ENCODE data around the gene CCDC92B. TPM values are rescaled to one million over a fixed set of nuclear protein-coding genes. Genes with fewer than 3 reads are reported as not detected.

Gene CCDC92B
- total and polyA plus RNA-seq, 2 of the 13 experiments (the other 11 are each of a cell fraction or from before 2014, with no cell fraction given) = not detected

GRCh38 chr17:2749784-2750181 lies 331 bp upstream of the CCDC92B start (continued):
- TF ChIP-seq ZNF275 (CRISPR knock-in tag; IDR thresholded peaks at IDR 0.05; ENCODE audit: borderline replicate concordance) (peak; percentile 98), ZNF280D (CRISPR knock-in tag; IDR thresholded peaks at IDR 0.05) (peak; percentile 81), ZNF773 (CRISPR knock-in tag; IDR thresholded peaks at IDR 0.05; ENCODE audit: borderline replicate concordance) (peak; percentile 99), ZNF512 (CRISPR knock-in tag; IDR thresholded peaks at IDR 0.05) (no peak), CAMTA2 (CRISPR knock-in tag; IDR thresholded peaks at IDR 0.05; ENCODE audit: borderline replicate concordance) (peak; percentile 69; the same call in 1 of the 2 replicates), NRL (CRISPR knock-in tag; IDR thresholded peaks at IDR 0.05; ENCODE audit: borderline replicate concordance) (peak; percentile 91), ZNF276 (CRISPR knock-in tag; IDR thresholded peaks at IDR 0.05; ENCODE audit: low read depth) (peak; percentile 64; the same call in 1 of the 2 replicates), ZNF3 (CRISPR knock-in tag; IDR thresholded peaks at IDR 0.05) (peak; percentile 60; the same call in 1 of the 2 replicates), JUN (CRISPR knock-in tag; IDR thresholded peaks at IDR 0.05) (no peak), YEATS2 (CRISPR knock-in tag; IDR thresholded peaks at IDR 0.05; ENCODE audit: borderline replicate concordance) (peak; percentile 56; the same call in 1 of the 2 replicates), KDM2A (CRISPR knock-in tag; IDR thresholded peaks at IDR 0.05; ENCODE audit: borderline replicate concordance, low read depth) (peak; percentile 90), ZBTB46 (CRISPR knock-in tag; IDR thresholded peaks at IDR 0.05; ENCODE audit: borderline replicate concordance) (no peak), ZNF574 (CRISPR knock-in tag; IDR thresholded peaks at IDR 0.05) (peak; percentile 90)
